ENCODE results near the gene KDM3B. TPM values are rescaled to one million over a fixed set of nuclear protein-coding genes. Genes with fewer than 3 reads are reported as not detected.

Gene KDM3B
- polyA plus RNA-seq, 1 of the 3 experiments (the other 2 are of a cell fraction), result 22.4 TPM

- POLR2A ChIA-PET, result interaction anchor here (0.5 to 3.0 kb wide), 5 partner anchors 10 to 533 kb away, joined by 3 to 44 read pairs (median 7); partner anchors contain the start of genes ETF1 and KDM3B
- peaks cover 4% of the 10 kb centered on the region for H3F3A ChIP-seq (replicated peaks; ENCODE audit: insufficient read depth)
- no peaks in the 10 kb centered on the region for H4K20me1 ChIP-seq (ENCODE audit: insufficient read depth)
- peak; percentile 87 for DNase-seq
- peak overlapping the region; percentile 96 for H2AFZ ChIP-seq (ENCODE audit: low read depth)
- H3K9ac ChIP-seq, result peak overlapping the region; percentile 97
- no peaks in the 10 kb centered on the region for H3K27me3 ChIP-seq (ENCODE audit: insufficient read depth)
- peak overlapping the region; percentile 92 to 99 for H3K27ac ChIP-seq (ENCODE audit: low read depth in 2 of 2, low read length in 1 of 2)
- H3K79me2 ChIP-seq (ENCODE audit: insufficient read depth), result peaks cover 38% of the 10 kb centered on the region
- CTCF ChIA-PET, result interaction anchor here (13.2 kb wide), 1 partner anchor 14 kb away, joined by 239 read pairs; the partner anchor contains the start of gene KDM3B
- H3K4me1 ChIP-seq (ENCODE audit: control insufficient read depth in 1 of 2, insufficient read depth in 2 of 2, low read depth in 1 of 2, low read length in 1 of 2), result peaks cover 4 to 17% of the 10 kb centered on the region in 2 experiments; a peak in 2 of 4 replicates
- H3K4me3 ChIP-seq (ENCODE audit: low read depth in 2 of 2, low read length in 1 of 2), result peak overlapping the region; percentile 71 to 73
- H3K9me3 ChIP-seq, result no peaks in the 10 kb centered on the region
- H3K9me2 ChIP-seq, result no peaks in the 10 kb centered on the region
- peaks cover 8 to 16% of the 10 kb centered on the region in 2 experiments for H3K36me3 ChIP-seq (replicated peaks in 1 of 2; ENCODE audit: control insufficient read depth in 1 of 2, insufficient read depth in 2 of 2, low read length in 1 of 2)
- H3K4me2 ChIP-seq, result peak overlapping the region; percentile 100
- 24% methylated on average over 13 of the region's 13 CpGs for WGBS (ENCODE audit: low lambda C conversion rate)
- TF ChIP-seq CTCF (IDR thresholded peaks at IDR 0.05) (no peak), TEAD4 (IDR thresholded peaks at IDR 0.05; ENCODE audit: borderline replicate concordance, insufficient read depth) (no peak), NFIC (IDR thresholded peaks at IDR 0.05; ENCODE audit: borderline replicate concordance) (no peak), MAX (IDR thresholded peaks at IDR 0.05; ENCODE audit: low read depth) (0 out of 2 replicates have a peak, but pooled peaks have one; percentile 12), RXRA (IDR thresholded peaks at IDR 0.05; ENCODE audit: borderline replicate concordance, low read depth) (no peak), RFX5 (IDR thresholded peaks at IDR 0.05; ENCODE audit: low read length) (no peak), USF2 (IDR thresholded peaks at IDR 0.05; ENCODE audit: borderline replicate concordance, low read depth, low read length) (no peak), RAD21 (IDR thresholded peaks at IDR 0.05; ENCODE audit: low read length) (no peak), GATA2 (CRISPR knock-in tag; IDR thresholded peaks at IDR 0.05) (no peak), JUND (IDR thresholded peaks at IDR 0.05) (no peak), FOXM1 (IDR thresholded peaks at IDR 0.05; ENCODE audit: low read depth) (no peak), YY1 (IDR thresholded peaks at IDR 0.05; ENCODE audit: low read depth) (no peak), SIN3A (IDR thresholded peaks at IDR 0.05; ENCODE audit: borderline replicate concordance, low read depth, low read length) (no peak), MEF2A (IDR thresholded peaks at IDR 0.05; ENCODE audit: borderline replicate concordance, low read depth) (no peak), ZBTB33 (IDR thresholded peaks at IDR 0.05; ENCODE audit: borderline replicate concordance, low read depth) (no peak), FOSL2 (IDR thresholded peaks at IDR 0.05; ENCODE audit: borderline replicate concordance, low read depth) (no peak), SMC3 (IDR thresholded peaks at IDR 0.05; ENCODE audit: low read depth, low read length) (no peak), ELF1 (IDR thresholded peaks at IDR 0.05) (no peak), POLR2AphosphoS5 (IDR thresholded peaks at IDR 0.05; ENCODE audit: low read depth, low read length) (no peak; the same call in 1 of the 2 replicates), RCOR1 (IDR thresholded peaks at IDR 0.05; ENCODE audit: low read length) (peak; percentile 25; the same call in 1 of the 2 replicates), EZH2phosphoT487 (IDR thresholded peaks at IDR 0.05; ENCODE audit: borderline replicate concordance, low read depth) (no peak), TAF1 (IDR thresholded peaks at IDR 0.05; ENCODE audit: borderline replicate concordance, low read depth, low read length) (no peak), GABPA (IDR thresholded peaks at IDR 0.05; ENCODE audit: low read depth) (0 out of 2 replicates have a peak, but pooled peaks have one; percentile 11), TCF12 (IDR thresholded peaks at IDR 0.05) (no peak; the same call in 1 of the 2 replicates), MXI1 (IDR thresholded peaks at IDR 0.05; ENCODE audit: low read depth, low read length) (no peak; the same call in 1 of the 2 replicates), IRF3 (IDR thresholded peaks at IDR 0.05; ENCODE audit: low read depth, low read length) (no peak)
Measured at GRCh38 chr5:138336952-138337684, 15.4 kb upstream of the KDM3B start.

Measured in SK-N-SH (cell line).